HFF-Myc (cell line): ENCODE data around the gene LRRTM4.

ENCODE experiments used
- DNase-seq: peaks from one replicate; pipeline ENCODE4 v3.0.0-alpha.2; 2011; ENCODE audit warnings: low read depth; ENCODE audit errors: extremely low read depth
- H3K4me3 ChIP-seq: replicated peaks from 2 replicates; pipeline ENCODE4 v1.5.1; 2011; ENCODE audit warnings: low read depth, mild to moderate bottlenecking, control low read depth, low read length
- TF ChIP-seq, protein P1 (sequence below): IDR thresholded peaks from 2 replicates; pipeline ENCODE4 v1.5.1; 2012; ENCODE audit warnings: mild to moderate bottlenecking, low read depth, low read length, control low read depth; ENCODE audit errors: missing control alignments

The LRRTM4 gene

GRCh38 chr2:77007686-77008085 is 514.5 kb downstream of the LRRTM4 start:
- TF ChIP-seq, protein P1, sequence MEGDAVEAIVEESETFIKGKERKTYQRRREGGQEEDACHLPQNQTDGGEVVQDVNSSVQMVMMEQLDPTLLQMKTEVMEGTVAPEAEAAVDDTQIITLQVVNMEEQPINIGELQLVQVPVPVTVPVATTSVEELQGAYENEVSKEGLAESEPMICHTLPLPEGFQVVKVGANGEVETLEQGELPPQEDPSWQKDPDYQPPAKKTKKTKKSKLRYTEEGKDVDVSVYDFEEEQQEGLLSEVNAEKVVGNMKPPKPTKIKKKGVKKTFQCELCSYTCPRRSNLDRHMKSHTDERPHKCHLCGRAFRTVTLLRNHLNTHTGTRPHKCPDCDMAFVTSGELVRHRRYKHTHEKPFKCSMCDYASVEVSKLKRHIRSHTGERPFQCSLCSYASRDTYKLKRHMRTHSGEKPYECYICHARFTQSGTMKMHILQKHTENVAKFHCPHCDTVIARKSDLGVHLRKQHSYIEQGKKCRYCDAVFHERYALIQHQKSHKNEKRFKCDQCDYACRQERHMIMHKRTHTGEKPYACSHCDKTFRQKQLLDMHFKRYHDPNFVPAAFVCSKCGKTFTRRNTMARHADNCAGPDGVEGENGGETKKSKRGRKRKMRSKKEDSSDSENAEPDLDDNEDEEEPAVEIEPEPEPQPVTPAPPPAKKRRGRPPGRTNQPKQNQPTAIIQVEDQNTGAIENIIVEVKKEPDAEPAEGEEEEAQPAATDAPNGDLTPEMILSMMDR = no peak
- DNase-seq = no peak
- no peak overlapping the region for H3K4me3 ChIP-seq

DNA sequence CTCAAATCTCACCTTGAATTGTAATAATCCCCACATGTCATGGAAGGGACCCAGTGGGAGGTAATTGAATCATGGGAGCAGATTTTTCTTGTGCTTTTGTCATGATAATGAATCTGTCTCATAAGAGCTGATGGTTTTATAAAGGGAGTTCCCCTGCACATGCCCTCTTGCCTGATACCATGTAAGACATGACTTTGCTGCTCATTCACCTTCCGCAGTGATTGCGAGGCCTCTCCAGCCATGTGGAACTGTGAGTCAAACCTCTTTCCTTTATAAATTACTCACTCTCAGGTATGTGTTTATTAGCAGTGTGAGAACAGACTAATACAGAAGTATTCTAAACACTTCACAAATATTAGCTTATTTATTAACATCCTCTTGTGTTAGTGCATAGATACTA is 516.7 kb downstream of the LRRTM4 start:
- no peak overlapping the region for H3K4me3 ChIP-seq
- no peak for DNase-seq
- TF ChIP-seq, protein P1 = no peak

- no peak for DNase-seq
- TF ChIP-seq, protein P1 = no peak
- no peak overlapping the region for H3K4me3 ChIP-seq
Observed at GRCh38 chr2:77001895-77002294, 520.3 kb downstream of the LRRTM4 start.

GRCh38 chr2:76998704-76999103 is 523.5 kb downstream of the LRRTM4 start:
- TF ChIP-seq, protein P1 = no peak
- no peak overlapping the region for H3K4me3 ChIP-seq
- DNase-seq = no peak

DNA sequence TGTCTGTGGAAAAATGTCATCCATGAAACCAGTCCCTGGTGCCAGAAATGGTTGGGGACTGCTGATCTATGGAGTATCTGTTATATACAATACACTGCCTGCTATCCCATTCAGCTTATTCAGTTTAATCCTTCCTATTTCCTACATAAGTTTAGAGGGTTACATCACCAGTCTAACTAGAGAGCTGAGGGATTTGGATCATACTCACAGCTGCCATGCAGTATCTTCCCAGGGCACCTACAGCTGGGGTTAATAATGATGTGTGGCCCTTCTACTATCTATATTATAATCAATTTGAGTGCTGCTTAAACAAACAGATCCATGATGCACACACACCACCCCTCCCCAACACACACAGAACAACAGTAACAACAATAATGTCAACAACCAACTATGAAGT is 524.0 kb downstream of the LRRTM4 start:
- no peak for DNase-seq
- TF ChIP-seq, protein P1 = no peak
- no peak overlapping the region for H3K4me3 ChIP-seq

DNA sequence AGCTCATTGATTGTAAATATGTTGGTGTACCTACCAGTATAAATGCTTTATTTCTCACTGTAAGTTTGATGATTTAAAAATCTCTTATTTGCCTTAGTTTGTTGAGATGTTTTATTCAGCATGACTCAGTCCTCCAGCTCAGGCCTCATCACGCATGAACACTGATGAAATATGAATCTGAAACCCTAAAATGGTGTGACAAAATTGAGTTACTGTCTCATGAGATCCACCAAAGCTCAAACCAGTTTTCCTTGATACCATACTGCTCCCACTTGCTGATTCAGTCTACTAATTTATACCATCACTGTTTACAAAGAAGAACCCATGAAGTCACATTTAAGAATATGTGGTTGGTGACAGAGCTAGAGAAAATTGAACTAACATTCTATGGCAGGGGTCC is 524.9 kb downstream of the LRRTM4 start:
- no peak overlapping the region for H3K4me3 ChIP-seq
- no peak for DNase-seq
- TF ChIP-seq, protein P1 = no peak

DNA sequence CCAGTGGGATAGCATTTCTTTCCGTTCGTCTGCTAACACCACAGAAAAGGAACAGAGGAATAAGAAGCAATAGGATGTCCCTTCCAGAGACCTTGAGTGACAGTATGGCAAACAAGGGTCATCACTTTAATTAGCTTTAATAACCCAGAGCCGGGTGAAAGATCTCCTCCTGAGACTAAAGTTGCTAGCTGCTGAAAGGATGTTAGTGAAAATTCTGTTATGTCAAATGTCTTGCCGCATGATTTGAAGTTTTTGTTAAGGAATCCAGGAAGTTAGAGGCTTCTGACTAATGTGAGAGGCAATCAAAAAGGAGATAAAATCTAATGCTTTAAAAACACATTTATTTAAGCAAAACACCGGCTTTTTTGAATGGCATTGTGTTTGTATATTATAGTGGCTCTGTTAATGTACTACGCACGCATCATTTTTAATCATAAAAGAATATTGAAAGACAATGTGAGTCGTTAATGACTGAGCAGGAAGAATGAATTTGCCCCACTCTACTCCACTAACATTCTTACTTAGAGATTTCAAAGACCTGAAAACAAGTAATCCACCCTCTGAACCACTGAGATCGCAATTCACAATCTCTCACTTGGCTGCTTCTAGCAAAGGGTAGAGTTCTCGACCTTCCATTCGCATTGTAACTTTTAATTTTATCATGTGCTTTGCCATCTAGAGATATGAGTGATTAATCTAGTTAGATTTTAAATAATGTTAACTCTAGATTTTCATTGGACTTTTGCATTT is 536.6 kb downstream of the LRRTM4 start:
- TF ChIP-seq, protein P1 = no peak
- DNase-seq = no peak
- H3K4me3 ChIP-seq = no peak overlapping the region
